Panc1 (cell line): Measurements from ENCODE around the gene JAG1.

Experiments used
- POLR2AphosphoS5 ChIP-seq: IDR thresholded peaks from 2 replicates; pipeline ENCODE4 v1.6.1; 2012; ENCODE audit warnings: mild to moderate bottlenecking, low read depth, low read length, moderate library complexity
- REST ChIP-seq, 2 experiments: IDR thresholded peaks; 2 replicates each; pipeline ENCODE4 v1.6.1; 2011 to 2012; ENCODE audit warnings: low read depth in 2 of 2, control low read depth in 1 of 2, low read length in 1 of 2, mild to moderate bottlenecking in 1 of 2, moderate library complexity in 1 of 2; ENCODE audit not compliant: insufficient read depth in 1 of 2
- SIN3A ChIP-seq: IDR thresholded peaks from 2 replicates; pipeline ENCODE4 v1.6.1; 2012; ENCODE audit warnings: low read depth, mild to moderate bottlenecking, low read length, moderate library complexity, borderline replicate concordance; ENCODE audit not compliant: insufficient read depth
- TF ChIP-seq, protein P1 (sequence below): fragments of 450-650 bp; IDR thresholded peaks from 2 replicates; pipeline ENCODE4 v1.5.1; 2017; ENCODE audit warnings: mild to moderate bottlenecking

DNA sequence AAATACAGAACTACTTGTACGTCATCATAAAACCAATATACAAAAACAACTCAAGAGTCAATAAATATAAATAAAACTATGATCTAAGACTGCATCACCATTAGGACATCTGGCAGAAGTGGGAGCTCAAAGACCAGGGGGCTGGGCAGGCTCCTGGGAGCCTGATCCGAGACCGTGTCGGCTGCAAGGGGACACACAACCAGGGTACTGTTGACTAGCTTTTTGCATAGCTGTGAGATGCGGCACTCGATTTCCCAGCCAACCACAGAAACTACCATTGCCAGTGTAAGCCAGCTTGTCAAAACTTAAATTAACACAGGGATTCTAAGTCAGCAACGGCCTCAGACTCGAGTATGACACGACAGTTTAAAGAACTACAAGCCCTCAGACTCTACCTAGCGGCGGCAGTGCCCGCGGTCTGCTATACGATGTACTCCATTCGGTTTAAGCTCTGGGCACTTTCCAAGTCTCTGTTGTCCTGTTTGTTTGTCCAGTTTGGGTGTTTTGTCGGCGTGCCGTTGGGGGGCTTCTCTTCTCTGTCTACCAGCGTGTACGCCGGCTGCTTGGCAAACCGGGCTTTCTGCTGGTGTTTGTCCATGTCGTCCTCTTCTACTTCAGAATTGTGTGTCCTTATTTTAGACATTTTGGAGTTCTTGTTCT lies 34.6 kb downstream of the JAG1 start:
- TF ChIP-seq, protein P1, sequence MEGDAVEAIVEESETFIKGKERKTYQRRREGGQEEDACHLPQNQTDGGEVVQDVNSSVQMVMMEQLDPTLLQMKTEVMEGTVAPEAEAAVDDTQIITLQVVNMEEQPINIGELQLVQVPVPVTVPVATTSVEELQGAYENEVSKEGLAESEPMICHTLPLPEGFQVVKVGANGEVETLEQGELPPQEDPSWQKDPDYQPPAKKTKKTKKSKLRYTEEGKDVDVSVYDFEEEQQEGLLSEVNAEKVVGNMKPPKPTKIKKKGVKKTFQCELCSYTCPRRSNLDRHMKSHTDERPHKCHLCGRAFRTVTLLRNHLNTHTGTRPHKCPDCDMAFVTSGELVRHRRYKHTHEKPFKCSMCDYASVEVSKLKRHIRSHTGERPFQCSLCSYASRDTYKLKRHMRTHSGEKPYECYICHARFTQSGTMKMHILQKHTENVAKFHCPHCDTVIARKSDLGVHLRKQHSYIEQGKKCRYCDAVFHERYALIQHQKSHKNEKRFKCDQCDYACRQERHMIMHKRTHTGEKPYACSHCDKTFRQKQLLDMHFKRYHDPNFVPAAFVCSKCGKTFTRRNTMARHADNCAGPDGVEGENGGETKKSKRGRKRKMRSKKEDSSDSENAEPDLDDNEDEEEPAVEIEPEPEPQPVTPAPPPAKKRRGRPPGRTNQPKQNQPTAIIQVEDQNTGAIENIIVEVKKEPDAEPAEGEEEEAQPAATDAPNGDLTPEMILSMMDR: no peak
- no peak for TF ChIP-seq POLR2AphosphoS5
- TF ChIP-seq REST (IDR thresholded peaks at IDR 0.05; ENCODE audit: insufficient read depth in 1 of 2, low read depth in 2 of 2, low read length in 1 of 2): no peak
- TF ChIP-seq SIN3A: no peak
